ENCODE measurements around the gene RC3H1. TPM values are rescaled to one million over a fixed set of nuclear protein-coding genes. Genes with fewer than 3 reads are reported as not detected.

The RC3H1 gene
- total and polyA plus RNA-seq, 2 of the 8 experiments (the other 6 are each of a cell fraction or from before 2014, with no cell fraction given), result 7.4 to 32.2 TPM

DNA sequence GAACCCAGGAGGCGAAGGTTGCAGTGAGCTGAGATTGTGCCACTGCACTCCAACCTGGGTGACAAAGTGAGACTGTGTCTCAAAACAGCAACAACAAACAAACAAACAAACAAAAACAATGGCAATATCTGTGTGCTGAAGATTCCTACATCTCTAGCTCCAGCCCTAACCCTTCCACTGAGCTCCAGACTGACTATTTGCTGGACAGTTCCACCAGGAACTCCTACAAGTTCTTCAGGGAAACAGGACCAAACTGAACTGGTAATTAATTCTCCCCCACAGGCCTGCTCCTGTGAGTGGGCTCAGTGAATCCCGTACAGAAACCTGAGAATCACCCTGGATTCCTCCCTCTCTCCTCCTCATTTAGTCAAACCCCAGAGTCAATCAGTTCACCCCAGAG lies 106.6 kb downstream of the RC3H1 start (continued):
- TF ChIP-seq, protein P1, sequence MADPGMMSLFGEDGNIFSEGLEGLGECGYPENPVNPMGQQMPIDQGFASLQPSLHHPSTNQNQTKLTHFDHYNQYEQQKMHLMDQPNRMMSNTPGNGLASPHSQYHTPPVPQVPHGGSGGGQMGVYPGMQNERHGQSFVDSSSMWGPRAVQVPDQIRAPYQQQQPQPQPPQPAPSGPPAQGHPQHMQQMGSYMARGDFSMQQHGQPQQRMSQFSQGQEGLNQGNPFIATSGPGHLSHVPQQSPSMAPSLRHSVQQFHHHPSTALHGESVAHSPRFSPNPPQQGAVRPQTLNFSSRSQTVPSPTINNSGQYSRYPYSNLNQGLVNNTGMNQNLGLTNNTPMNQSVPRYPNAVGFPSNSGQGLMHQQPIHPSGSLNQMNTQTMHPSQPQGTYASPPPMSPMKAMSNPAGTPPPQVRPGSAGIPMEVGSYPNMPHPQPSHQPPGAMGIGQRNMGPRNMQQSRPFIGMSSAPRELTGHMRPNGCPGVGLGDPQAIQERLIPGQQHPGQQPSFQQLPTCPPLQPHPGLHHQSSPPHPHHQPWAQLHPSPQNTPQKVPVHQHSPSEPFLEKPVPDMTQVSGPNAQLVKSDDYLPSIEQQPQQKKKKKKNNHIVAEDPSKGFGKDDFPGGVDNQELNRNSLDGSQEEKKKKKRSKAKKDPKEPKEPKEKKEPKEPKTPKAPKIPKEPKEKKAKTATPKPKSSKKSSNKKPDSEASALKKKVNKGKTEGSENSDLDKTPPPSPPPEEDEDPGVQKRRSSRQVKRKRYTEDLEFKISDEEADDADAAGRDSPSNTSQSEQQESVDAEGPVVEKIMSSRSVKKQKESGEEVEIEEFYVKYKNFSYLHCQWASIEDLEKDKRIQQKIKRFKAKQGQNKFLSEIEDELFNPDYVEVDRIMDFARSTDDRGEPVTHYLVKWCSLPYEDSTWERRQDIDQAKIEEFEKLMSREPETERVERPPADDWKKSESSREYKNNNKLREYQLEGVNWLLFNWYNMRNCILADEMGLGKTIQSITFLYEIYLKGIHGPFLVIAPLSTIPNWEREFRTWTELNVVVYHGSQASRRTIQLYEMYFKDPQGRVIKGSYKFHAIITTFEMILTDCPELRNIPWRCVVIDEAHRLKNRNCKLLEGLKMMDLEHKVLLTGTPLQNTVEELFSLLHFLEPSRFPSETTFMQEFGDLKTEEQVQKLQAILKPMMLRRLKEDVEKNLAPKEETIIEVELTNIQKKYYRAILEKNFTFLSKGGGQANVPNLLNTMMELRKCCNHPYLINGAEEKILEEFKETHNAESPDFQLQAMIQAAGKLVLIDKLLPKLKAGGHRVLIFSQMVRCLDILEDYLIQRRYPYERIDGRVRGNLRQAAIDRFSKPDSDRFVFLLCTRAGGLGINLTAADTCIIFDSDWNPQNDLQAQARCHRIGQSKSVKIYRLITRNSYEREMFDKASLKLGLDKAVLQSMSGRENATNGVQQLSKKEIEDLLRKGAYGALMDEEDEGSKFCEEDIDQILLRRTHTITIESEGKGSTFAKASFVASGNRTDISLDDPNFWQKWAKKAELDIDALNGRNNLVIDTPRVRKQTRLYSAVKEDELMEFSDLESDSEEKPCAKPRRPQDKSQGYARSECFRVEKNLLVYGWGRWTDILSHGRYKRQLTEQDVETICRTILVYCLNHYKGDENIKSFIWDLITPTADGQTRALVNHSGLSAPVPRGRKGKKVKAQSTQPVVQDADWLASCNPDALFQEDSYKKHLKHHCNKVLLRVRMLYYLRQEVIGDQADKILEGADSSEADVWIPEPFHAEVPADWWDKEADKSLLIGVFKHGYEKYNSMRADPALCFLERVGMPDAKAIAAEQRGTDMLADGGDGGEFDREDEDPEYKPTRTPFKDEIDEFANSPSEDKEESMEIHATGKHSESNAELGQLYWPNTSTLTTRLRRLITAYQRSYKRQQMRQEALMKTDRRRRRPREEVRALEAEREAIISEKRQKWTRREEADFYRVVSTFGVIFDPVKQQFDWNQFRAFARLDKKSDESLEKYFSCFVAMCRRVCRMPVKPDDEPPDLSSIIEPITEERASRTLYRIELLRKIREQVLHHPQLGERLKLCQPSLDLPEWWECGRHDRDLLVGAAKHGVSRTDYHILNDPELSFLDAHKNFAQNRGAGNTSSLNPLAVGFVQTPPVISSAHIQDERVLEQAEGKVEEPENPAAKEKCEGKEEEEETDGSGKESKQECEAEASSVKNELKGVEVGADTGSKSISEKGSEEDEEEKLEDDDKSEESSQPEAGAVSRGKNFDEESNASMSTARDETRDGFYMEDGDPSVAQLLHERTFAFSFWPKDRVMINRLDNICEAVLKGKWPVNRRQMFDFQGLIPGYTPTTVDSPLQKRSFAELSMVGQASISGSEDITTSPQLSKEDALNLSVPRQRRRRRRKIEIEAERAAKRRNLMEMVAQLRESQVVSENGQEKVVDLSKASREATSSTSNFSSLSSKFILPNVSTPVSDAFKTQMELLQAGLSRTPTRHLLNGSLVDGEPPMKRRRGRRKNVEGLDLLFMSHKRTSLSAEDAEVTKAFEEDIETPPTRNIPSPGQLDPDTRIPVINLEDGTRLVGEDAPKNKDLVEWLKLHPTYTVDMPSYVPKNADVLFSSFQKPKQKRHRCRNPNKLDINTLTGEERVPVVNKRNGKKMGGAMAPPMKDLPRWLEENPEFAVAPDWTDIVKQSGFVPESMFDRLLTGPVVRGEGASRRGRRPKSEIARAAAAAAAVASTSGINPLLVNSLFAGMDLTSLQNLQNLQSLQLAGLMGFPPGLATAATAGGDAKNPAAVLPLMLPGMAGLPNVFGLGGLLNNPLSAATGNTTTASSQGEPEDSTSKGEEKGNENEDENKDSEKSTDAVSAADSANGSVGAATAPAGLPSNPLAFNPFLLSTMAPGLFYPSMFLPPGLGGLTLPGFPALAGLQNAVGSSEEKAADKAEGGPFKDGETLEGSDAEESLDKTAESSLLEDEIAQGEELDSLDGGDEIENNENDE (IDR thresholded peaks at IDR 0.05; ENCODE audit: insufficient replicate concordance, low read length), result no peak
- no peak for TF ChIP-seq KDM4A (IDR thresholded peaks at IDR 0.05; ENCODE audit: low read depth, low read length, severe bottlenecking)
- TF ChIP-seq, protein P2, sequence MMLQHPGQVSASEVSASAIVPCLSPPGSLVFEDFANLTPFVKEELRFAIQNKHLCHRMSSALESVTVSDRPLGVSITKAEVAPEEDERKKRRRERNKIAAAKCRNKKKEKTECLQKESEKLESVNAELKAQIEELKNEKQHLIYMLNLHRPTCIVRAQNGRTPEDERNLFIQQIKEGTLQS (IDR thresholded peaks at IDR 0.05; ENCODE audit: insufficient read depth, low read depth, low read length), result no peak

Measured in H1 (cell line).